Measurements from ENCODE around the gene PRIMA1.

DNA sequence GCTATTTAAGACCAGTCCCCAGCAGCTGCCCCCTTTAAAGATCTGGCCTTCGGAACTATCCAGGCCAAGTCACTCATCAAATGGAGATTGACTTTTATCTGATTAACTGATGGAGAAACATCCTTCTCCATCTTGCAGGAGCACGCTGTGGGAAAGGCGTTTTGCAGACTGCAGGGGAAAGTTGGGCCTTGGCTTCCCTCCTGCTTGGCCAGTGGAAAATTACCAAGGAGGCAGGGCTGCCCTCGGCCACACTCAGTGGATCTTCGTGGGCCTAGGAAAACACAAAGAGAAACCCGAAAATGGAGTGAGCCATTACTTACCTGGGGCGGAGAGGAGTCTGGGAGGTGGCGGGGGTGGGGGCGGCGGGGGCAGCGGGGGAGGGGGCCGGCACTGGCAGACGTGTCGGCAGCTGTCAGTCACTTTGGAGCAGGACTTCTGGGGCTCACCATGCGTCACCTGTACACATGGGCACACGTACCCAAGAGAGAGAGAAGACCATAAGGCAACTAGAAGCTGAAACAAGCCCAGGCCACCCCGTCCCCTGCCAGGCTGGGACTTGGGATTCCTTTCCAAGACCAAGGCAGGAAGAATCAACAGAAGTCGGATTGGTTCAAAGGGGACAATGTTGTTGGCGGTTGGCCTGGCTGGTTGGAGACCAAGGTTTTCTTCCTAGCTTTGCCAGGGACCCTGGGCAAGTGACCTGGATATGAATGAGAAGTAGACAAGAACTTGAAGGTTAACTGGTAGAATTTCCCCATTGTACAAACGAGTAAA, 9.2 kb downstream of the PRIMA1 start:
- TF ChIP-seq, protein P1, sequence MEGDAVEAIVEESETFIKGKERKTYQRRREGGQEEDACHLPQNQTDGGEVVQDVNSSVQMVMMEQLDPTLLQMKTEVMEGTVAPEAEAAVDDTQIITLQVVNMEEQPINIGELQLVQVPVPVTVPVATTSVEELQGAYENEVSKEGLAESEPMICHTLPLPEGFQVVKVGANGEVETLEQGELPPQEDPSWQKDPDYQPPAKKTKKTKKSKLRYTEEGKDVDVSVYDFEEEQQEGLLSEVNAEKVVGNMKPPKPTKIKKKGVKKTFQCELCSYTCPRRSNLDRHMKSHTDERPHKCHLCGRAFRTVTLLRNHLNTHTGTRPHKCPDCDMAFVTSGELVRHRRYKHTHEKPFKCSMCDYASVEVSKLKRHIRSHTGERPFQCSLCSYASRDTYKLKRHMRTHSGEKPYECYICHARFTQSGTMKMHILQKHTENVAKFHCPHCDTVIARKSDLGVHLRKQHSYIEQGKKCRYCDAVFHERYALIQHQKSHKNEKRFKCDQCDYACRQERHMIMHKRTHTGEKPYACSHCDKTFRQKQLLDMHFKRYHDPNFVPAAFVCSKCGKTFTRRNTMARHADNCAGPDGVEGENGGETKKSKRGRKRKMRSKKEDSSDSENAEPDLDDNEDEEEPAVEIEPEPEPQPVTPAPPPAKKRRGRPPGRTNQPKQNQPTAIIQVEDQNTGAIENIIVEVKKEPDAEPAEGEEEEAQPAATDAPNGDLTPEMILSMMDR (IDR thresholded peaks at IDR 0.05): no peak
- no peak for TF ChIP-seq POLR2A (IDR thresholded peaks at IDR 0.05)
